DOHH2 (cell line): ENCODE data around the gene NCAM2.

ENCODE experiments used
- H3F3A ChIP-seq: fragments of 200-600 bp; sonication (generic), shearing (Covaris generic); 2 replicates; pipeline ENCODE4 v1.6.0; 2016; ENCODE audit warnings: antibody characterized with exemption, mild to moderate bottlenecking; ENCODE audit not compliant: control insufficient read depth, insufficient read depth
- H3K27ac ChIP-seq: fragments of 200-600 bp; sonication (generic); 2 replicates; pipeline ENCODE4 v1.5.1; 2014; ENCODE audit warnings: low read depth, mild to moderate bottlenecking, low read length, moderate library complexity
- H3K27me3 ChIP-seq: fragments of 200-600 bp; sonication (generic); 2 replicates; pipeline ENCODE4 v1.6.1; 2014; ENCODE audit warnings: mild to moderate bottlenecking, low read length, mixed read lengths; ENCODE audit not compliant: control insufficient read depth
- H3K36me3 ChIP-seq: fragments of 200-600 bp; sonication (generic); 2 replicates; pipeline ENCODE4 v1.6.1; 2014; ENCODE audit warnings: mild to moderate bottlenecking, low read length, moderate library complexity, mixed read lengths; ENCODE audit not compliant: control insufficient read depth
- H3K4me1 ChIP-seq: fragments of 200-600 bp; sonication (generic); 2 replicates; pipeline ENCODE4 v1.6.1; 2014; ENCODE audit warnings: mild to moderate bottlenecking, low read length, mixed read lengths; ENCODE audit not compliant: control insufficient read depth
- H3K4me2 ChIP-seq: fragments of 200-600 bp; sonication (generic); 2 replicates; pipeline ENCODE4 v1.6.0; 2014; ENCODE audit warnings: mild to moderate bottlenecking, low read length, moderate library complexity
- H3K4me3 ChIP-seq: fragments of 200-600 bp; sonication (generic); 2 replicates; pipeline ENCODE4 v1.5.1; 2014; ENCODE audit warnings: mild to moderate bottlenecking, low read length, mixed read lengths
- H3K79me2 ChIP-seq: fragments of 200-600 bp; sonication (generic); 2 replicates; pipeline ENCODE4 v1.6.1; 2014; ENCODE audit warnings: mild to moderate bottlenecking, low read length, mixed read lengths; ENCODE audit not compliant: control insufficient read depth
- H3K9me2 ChIP-seq: fragments of 200-600 bp; sonication (generic); replicated peaks from 2 replicates; pipeline ENCODE4 v1.6.1; 2014; ENCODE audit warnings: mild to moderate bottlenecking, low read length, mixed read lengths; ENCODE audit not compliant: control insufficient read depth
- H3K9me3 ChIP-seq: fragments of 200-600 bp; sonication (generic); 2 replicates; pipeline ENCODE4 v1.6.1; 2014; ENCODE audit warnings: antibody characterized with exemption, low read length, mixed read lengths; ENCODE audit not compliant: control insufficient read depth, insufficient read depth
- H4K20me1 ChIP-seq: fragments of 200-600 bp; sonication (generic); 2 replicates; pipeline ENCODE4 v1.6.0; 2014; ENCODE audit warnings: low read depth, mild to moderate bottlenecking, antibody characterized with exemption, low read length, moderate library complexity; ENCODE audit not compliant: control insufficient read depth, insufficient read depth
- CTCF ChIP-seq: fragments of 200-600 bp; sonication (generic); IDR thresholded peaks from one replicate; pipeline ENCODE4 v1.5.1; 2014; ENCODE audit warnings: antibody characterized with exemption, mild to moderate bottlenecking, low read depth, low read length; ENCODE audit not compliant: poor library complexity, severe bottlenecking
- EZH2phosphoT487 ChIP-seq: fragments of 200-600 bp; sonication (generic); IDR thresholded peaks from 2 replicates; pipeline ENCODE4 v1.6.1; 2017; ENCODE audit warnings: borderline replicate concordance, mild to moderate bottlenecking, antibody characterized with exemption, low read length, moderate library complexity, mixed read lengths

NCAM2 gene

GRCh38 chr21:20996421-20997310 is 1.5 kb upstream of the NCAM2 start:
- no peaks in the 10 kb centered on the region for H3K9me2 ChIP-seq
- H3K79me2 ChIP-seq = no peaks in the 10 kb centered on the region
- no peaks in the 10 kb centered on the region; the same call in 1 of the 2 replicates for H3K4me1 ChIP-seq
- H4K20me1 ChIP-seq = no peaks in the 10 kb centered on the region
- no peak for TF ChIP-seq EZH2phosphoT487
- H3K4me3 ChIP-seq = no peak overlapping the region
- H3K27me3 ChIP-seq = no peaks in the 10 kb centered on the region
- H3K27ac ChIP-seq = no peak overlapping the region
- no peaks in the 10 kb centered on the region for H3K9me3 ChIP-seq
- no peaks in the 10 kb centered on the region for H3F3A ChIP-seq
- no peak overlapping the region for H3K4me2 ChIP-seq
- H3K36me3 ChIP-seq = no peaks in the 10 kb centered on the region

GRCh38 chr21:20997311-20997635 is 936 bp upstream of the NCAM2 start:
- no peak overlapping the region for H3K4me3 ChIP-seq
- H3K27me3 ChIP-seq = no peaks in the 10 kb centered on the region
- H3K9me2 ChIP-seq = no peaks in the 10 kb centered on the region
- no peaks in the 10 kb centered on the region for H4K20me1 ChIP-seq
- H3K79me2 ChIP-seq = no peaks in the 10 kb centered on the region
- H3K36me3 ChIP-seq = no peaks in the 10 kb centered on the region
- no peak overlapping the region for H3K27ac ChIP-seq
- H3K9me3 ChIP-seq = no peaks in the 10 kb centered on the region
- no peaks in the 10 kb centered on the region for H3F3A ChIP-seq
- no peak for TF ChIP-seq CTCF
- no peak for TF ChIP-seq EZH2phosphoT487
- no peak overlapping the region for H3K4me2 ChIP-seq
- no peaks in the 10 kb centered on the region; the same call in 1 of the 2 replicates for H3K4me1 ChIP-seq

- Histone ChIP-seq H4K20me1 (no peaks in the 10 kb centered on the region), H3K4me2 (no peak overlapping the region), H3K9me3 (no peaks in the 10 kb centered on the region), H3K4me1 (no peaks in the 10 kb centered on the region; the same call in 1 of the 2 replicates), H3K4me3 (no peak overlapping the region), H3K27ac (no peak overlapping the region), H3K79me2 (no peaks in the 10 kb centered on the region), H3K27me3 (no peaks in the 10 kb centered on the region), H3F3A (no peaks in the 10 kb centered on the region), H3K36me3 (no peaks in the 10 kb centered on the region), H3K9me2 (no peaks in the 10 kb centered on the region)
- no peak for TF ChIP-seq CTCF
- no peak for TF ChIP-seq EZH2phosphoT487
Measured at GRCh38 chr21:20998456-20998789, 214 bp downstream of the NCAM2 start.

- Histone ChIP-seq H3F3A (no peaks in the 10 kb centered on the region), H4K20me1 (no peaks in the 10 kb centered on the region), H3K36me3 (no peaks in the 10 kb centered on the region), H3K27me3 (no peaks in the 10 kb centered on the region), H3K9me2 (no peaks in the 10 kb centered on the region), H3K4me2 (no peak overlapping the region), H3K27ac (no peak overlapping the region), H3K9me3 (no peaks in the 10 kb centered on the region), H3K4me3 (no peak overlapping the region), H3K79me2 (no peaks in the 10 kb centered on the region), H3K4me1 (no peaks in the 10 kb centered on the region; the same call in 1 of the 2 replicates)
- no peak for TF ChIP-seq CTCF
- TF ChIP-seq EZH2phosphoT487 = no peak
Measured at GRCh38 chr21:20998886-20999285, 677 bp downstream of the NCAM2 start.
